ENCODE results near the gene LRRC8B. TPM values are rescaled to one million over a fixed set of nuclear protein-coding genes. Genes with fewer than 3 reads are reported as not detected.

Gene LRRC8B
- total and polyA plus RNA-seq, 2 of the 8 experiments (the other 6 are each of a cell fraction or from before 2014, with no cell fraction given), result 18.4 to 29.2 TPM

GRCh38 chr1:89606227-89606980 is 81.8 kb downstream of the LRRC8B start:
- no peak overlapping the region for H3K4me2 ChIP-seq (ENCODE audit: insufficient read depth in 1 of 2, low read depth in 2 of 2, low read length in 2 of 2)
- 88% methylated on average over 3 of the region's 3 CpGs; no CpG with 5 or more reads in 1 of the 2 experiments for WGBS, 2 experiments (ENCODE audit: extremely low coverage in 1 of 2, insufficient coverage in 1 of 2, insufficient read length in 1 of 2, insufficient replicate concordance in 2 of 2, low coverage in 1 of 2, low lambda C conversion rate in 2 of 2, missing lambda C conversion rate in 1 of 2)
- TF ChIP-seq POLR2AphosphoS5 (IDR thresholded peaks at IDR 0.05; ENCODE audit: low read depth, low read length) (no peak), ZNF274 (IDR thresholded peaks at IDR 0.05; ENCODE audit: borderline replicate concordance, extremely low read depth, low read length) (no peak), NRF1 (IDR thresholded peaks at IDR 0.05; ENCODE audit: low read depth, low read length) (no peak), EGR1 (IDR thresholded peaks at IDR 0.05; ENCODE audit: borderline replicate concordance, low read depth, low read length) (no peak), TAF1 (IDR thresholded peaks at IDR 0.05; ENCODE audit: low read depth, low read length) (no peak), PHF8 (conservative IDR thresholded peaks at IDR 0.05; ENCODE audit: low read depth, low read length) (no peak), SIX5 (IDR thresholded peaks at IDR 0.05; ENCODE audit: low read depth, low read length) (no peak), KDM4A (IDR thresholded peaks at IDR 0.05; ENCODE audit: low read depth, low read length, severe bottlenecking) (no peak), TBP (IDR thresholded peaks at IDR 0.05; ENCODE audit: low read depth, low read length) (no peak), TCF12 (IDR thresholded peaks at IDR 0.05; ENCODE audit: low read depth, low read length) (no peak), EP300 (IDR thresholded peaks at IDR 0.05; ENCODE audit: borderline replicate concordance in 1 of 2, low read depth in 2 of 2, low read length in 2 of 2) (no peak)
- TF ChIP-seq, protein P1, sequence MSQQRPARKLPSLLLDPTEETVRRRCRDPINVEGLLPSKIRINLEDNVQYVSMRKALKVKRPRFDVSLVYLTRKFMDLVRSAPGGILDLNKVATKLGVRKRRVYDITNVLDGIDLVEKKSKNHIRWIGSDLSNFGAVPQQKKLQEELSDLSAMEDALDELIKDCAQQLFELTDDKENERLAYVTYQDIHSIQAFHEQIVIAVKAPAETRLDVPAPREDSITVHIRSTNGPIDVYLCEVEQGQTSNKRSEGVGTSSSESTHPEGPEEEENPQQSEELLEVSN (IDR thresholded peaks at IDR 0.05), result no peak

More at GRCh38 chr1:89606227-89606980, 81.8 kb downstream of the LRRC8B start:
- no peak overlapping the region for H4K5ac ChIP-seq (ENCODE audit: insufficient read length, low read depth, low read length)
- H2BK15ac ChIP-seq (ENCODE audit: low read length), result no peak overlapping the region
- no peaks in the 10 kb centered on the region for H3K4me1 ChIP-seq (replicated peaks in 1 of 4; ENCODE audit: control insufficient read depth in 3 of 4, insufficient read depth in 4 of 4, low read length in 3 of 4)
- H3K23me2 ChIP-seq (ENCODE audit: low read depth, low read length), result no peaks in the 10 kb centered on the region
- ChIA-PET POLR2A (ENCODE audit: partially characterized antibody) (interaction anchor here (0.6 kb wide), 1 partner anchor 52 kb away, joined by 3 read pairs; no protein-coding TSS in a partner anchor), CTCF (ENCODE audit: partially characterized antibody) (interaction anchor here (0.8 to 3.7 kb wide), 3 partner anchors 123 to 157 kb away, joined by 3 to 21 read pairs (median 16); no protein-coding TSS in a partner anchor)
- no peaks in the 10 kb centered on the region for H3K9me3 ChIP-seq (ENCODE audit: insufficient read depth in 2 of 2, low read depth in 1 of 2, low read length in 1 of 2)
- H3K79me2 ChIP-seq (ENCODE audit: control insufficient read depth in 1 of 2, insufficient read depth in 2 of 2, low read length in 2 of 2), result no peaks in the 10 kb centered on the region
- DNase-seq (ENCODE audit: low read depth in 1 of 2, low spot score in 2 of 2) (no peak), FAIRE-seq (no peak)
- H3K18ac ChIP-seq (ENCODE audit: extremely low read depth, low read length), result no peak overlapping the region
- no peak overlapping the region for H2BK5ac ChIP-seq (ENCODE audit: low read depth, low read length)
- H2AK5ac ChIP-seq (ENCODE audit: low read depth, low read length), result no peak overlapping the region
- H4K8ac ChIP-seq (ENCODE audit: extremely low read depth, insufficient read depth, low read length), result no peak overlapping the region
- H3K4me3 ChIP-seq (ENCODE audit: extremely low read depth in 1 of 4, insufficient read depth in 2 of 4, low read depth in 3 of 4, low read length in 4 of 4), result no peak overlapping the region
- no peak overlapping the region for H3K4ac ChIP-seq (replicated peaks; ENCODE audit: insufficient read length, low read depth, low read length)
- H3K14ac ChIP-seq (ENCODE audit: insufficient read length), result no peak overlapping the region
- H3K27me3 ChIP-seq (replicated peaks in 1 of 4; ENCODE audit: control insufficient read depth in 3 of 4, extremely low read depth in 1 of 4, insufficient read depth in 3 of 4, low read length in 3 of 4), result no peaks in the 10 kb centered on the region; a peak in 1 of 7 replicates
- H2BK12ac ChIP-seq (ENCODE audit: low read depth, low read length), result no peak overlapping the region
- H3K79me1 ChIP-seq (ENCODE audit: low read depth, low read length), result no peaks in the 10 kb centered on the region
- H3K27ac ChIP-seq (ENCODE audit: low read depth, low read length), result no peak overlapping the region
- no peak overlapping the region for H3K9ac ChIP-seq (replicated peaks in 1 of 4; ENCODE audit: extremely low read depth in 1 of 4, low read depth in 3 of 4, low read length in 3 of 4)
- H3K56ac ChIP-seq (replicated peaks; ENCODE audit: insufficient read length, low read depth, low read length), result no peak overlapping the region
- no peak overlapping the region for H3K23ac ChIP-seq (ENCODE audit: insufficient read length)
- H4K20me1 ChIP-seq (replicated peaks in 1 of 2; ENCODE audit: control insufficient read depth in 1 of 2, insufficient read depth in 2 of 2, low read length in 2 of 2), result no peaks in the 10 kb centered on the region
- H2BK120ac ChIP-seq (replicated peaks; ENCODE audit: low read depth, low read length), result no peak overlapping the region
- no peak overlapping the region for H2AFZ ChIP-seq (ENCODE audit: low read length)
- no peak overlapping the region for H2BK20ac ChIP-seq (ENCODE audit: low read length)
- no peaks in the 10 kb centered on the region for H3K36me3 ChIP-seq (ENCODE audit: control insufficient read depth in 2 of 4, insufficient read depth in 4 of 4, low read length in 3 of 4)
- H4K91ac ChIP-seq (replicated peaks; ENCODE audit: insufficient read length, low read length), result no peak overlapping the region

Data from H1 (cell line).